ENCODE data around the gene SIRT7.
A peak's percentile ranks its signal among the peaks of the same experiment; 100 is the strongest.

The SIRT7 gene

GRCh38 chr17:81904600-81905423, 13.2 kb downstream of the SIRT7 start:
- DNase-seq = no peak

- no peak for DNase-seq
These were observed 13.9 kb downstream of the SIRT7 start for GRCh38 chr17:81903896-81904599.

GRCh38 chr17:81903415-81903831, 14.6 kb downstream of the SIRT7 start:
- DNase-seq = no peak

- no peak for DNase-seq
These were observed 15.1 kb downstream of the SIRT7 start for GRCh38 chr17:81902653-81903414.

- no peak for DNase-seq
These were observed 15.8 kb downstream of the SIRT7 start, which contains the start of gene NPB for GRCh38 chr17:81902023-81902652. Gene NPB, plus strand, starts transcription at chr17:81902238. Its CDS starts 40 bp downstream, at chr17:81902278.

DNA sequence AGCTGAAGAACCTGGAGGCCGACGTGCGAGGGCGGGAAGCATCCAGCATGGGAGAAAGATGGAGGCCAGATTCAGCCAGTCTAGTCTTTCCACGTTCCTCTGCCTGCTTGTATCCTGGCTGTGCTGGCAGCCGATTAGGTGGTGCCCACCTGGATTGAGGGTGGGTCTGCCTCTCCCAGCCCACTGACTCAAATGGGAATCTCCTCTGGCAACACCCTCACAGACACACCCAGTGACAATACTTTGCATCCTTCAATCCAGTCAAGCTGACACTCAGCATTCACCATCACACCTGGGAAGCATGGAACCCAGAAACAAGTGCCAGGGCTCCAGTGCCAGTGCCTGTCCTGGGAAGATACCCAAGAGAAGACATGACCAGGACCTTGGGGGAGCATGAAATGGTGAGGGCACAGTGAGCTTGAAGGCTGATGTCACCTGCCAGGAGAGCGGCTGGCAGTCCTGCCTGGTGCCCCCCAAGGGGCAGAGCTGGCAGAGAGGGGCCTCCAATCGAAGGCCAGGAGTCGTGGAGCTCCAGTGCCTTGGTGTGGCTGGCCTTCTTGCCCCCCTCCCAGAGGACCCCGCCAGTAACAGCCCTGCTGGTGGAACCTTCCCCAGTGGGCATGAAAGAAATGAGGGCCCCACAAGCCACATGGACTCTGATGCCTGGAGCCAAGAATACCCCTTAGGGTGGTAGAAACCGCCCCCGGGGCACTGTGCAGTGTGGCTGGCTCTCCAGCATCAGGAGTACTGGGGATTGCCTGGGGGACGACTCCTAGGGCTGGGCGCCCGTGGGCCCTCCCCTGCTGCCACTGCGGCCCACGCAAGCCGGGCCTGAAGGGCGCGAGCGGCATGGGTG, 16.6 kb downstream of the SIRT7 start:
- DNase-seq = no peak

- DNase-seq = no peak
These were observed 17.7 kb downstream of the SIRT7 start for GRCh38 chr17:81900181-81900820.

DNA sequence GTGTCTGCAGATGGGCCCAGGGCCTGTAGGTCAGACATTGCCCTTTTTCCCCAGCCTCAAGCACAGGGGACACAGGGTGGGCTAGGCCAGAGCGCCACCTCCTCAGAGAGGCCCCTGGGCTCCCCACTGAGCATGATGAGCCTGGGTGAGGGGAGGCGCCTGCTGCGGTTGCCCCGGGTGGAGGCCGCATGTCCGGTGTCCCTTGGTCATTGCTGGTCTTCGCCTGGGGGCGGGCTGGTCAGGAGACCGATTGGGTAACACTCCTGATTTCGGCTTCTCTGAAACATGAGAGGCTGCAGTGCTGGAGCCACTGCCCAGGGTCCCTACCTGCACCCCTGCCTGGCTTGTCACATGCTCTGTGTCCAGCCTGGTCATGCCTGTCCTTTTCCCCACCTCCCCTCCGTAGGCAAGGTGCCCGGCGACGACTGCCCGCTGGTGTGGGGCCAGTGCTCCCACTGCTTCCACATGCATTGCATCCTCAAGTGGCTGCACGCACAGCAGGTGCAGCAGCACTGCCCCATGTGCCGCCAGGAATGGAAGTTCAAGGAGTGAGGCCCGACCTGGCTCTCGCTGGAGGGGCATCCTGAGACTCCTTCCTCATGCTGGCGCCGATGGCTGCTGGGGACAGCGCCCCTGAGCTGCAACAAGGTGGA, 18.3 kb downstream of the SIRT7 start:
- DNase-seq = no peak

DNA sequence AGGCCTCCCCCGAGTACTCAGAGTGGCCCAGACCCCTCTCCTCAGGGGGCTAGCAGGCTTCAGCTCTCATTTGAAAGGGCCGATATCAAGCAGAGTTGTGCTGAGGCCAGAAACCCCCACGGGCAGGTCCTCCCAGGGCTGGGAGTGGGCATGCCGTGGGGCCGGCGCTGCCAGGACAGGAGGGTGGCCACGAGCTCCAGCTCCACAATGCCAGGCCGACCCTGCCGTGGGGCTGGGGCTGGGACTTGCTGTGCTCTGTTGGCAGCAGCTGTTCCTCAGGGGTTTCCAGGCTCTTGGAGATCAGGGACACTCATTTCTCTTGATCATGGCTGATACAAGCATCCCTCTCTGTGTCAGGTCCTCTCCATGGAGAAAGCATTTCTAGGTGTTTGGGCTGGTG, 19.1 kb downstream of the SIRT7 start:
- DNase-seq = no peak

GRCh38 chr17:81898029-81898866, 19.7 kb downstream of the SIRT7 start:
- no peak for DNase-seq

- DNase-seq = no peak
These were observed 22.6 kb downstream of the SIRT7 start for GRCh38 chr17:81895400-81895799.

DNA sequence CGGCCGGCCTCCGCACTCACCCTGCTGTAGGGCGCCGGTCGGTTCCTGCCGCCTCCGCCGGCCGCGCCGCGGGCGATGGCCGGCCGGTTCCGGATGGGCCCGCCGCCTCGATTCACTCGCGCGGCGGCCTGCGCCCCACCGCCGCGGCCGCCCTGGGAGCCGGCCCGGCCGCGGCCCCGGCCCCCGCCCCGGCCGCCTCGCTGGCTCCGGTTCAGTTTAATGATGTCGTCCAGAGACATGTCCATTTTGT, 26.7 kb downstream of the SIRT7 start:
- DNase-seq = no peak

GRCh38 chr17:81890447-81891302, 27.3 kb downstream of the SIRT7 start:
- peak; percentile 26 for DNase-seq

- DNase-seq = no peak
These were observed 28.4 kb downstream of the SIRT7 start for GRCh38 chr17:81889602-81890001.

- DNase-seq = no peak
These were observed 28.9 kb downstream of the SIRT7 start for GRCh38 chr17:81888988-81889595.

- no peak for DNase-seq
These were observed 29.6 kb downstream of the SIRT7 start for GRCh38 chr17:81888105-81888987.

GRCh38 chr17:81885869-81886548, 32.0 kb downstream of the SIRT7 start:
- DNase-seq = no peak
